Testis (tissue), 2 donors: Measurements from ENCODE around the gene ABTB2.

ENCODE experiments used
- POLR2A ChIP-seq: fragments of 450-650 bp; IDR thresholded peaks from one replicate; pipeline ENCODE4 v1.6.1; 2017; ENCODE audit warnings: antibody characterized with exemption, mild to moderate bottlenecking, moderate library complexity
- TF ChIP-seq, protein P1 (sequence below), 3 experiments: fragments of 450-650 bp in 2 of 3; fragments of 200-600 bp in 1 of 3; sonication (generic) in 1 of 3; IDR thresholded peaks; one replicate each; pipeline ENCODE4 v1.5.1; 2016 to 2019; ENCODE audit warnings: antibody characterized with exemption in 3 of 3, mild to moderate bottlenecking in 2 of 3, moderate library complexity in 1 of 3

DNA sequence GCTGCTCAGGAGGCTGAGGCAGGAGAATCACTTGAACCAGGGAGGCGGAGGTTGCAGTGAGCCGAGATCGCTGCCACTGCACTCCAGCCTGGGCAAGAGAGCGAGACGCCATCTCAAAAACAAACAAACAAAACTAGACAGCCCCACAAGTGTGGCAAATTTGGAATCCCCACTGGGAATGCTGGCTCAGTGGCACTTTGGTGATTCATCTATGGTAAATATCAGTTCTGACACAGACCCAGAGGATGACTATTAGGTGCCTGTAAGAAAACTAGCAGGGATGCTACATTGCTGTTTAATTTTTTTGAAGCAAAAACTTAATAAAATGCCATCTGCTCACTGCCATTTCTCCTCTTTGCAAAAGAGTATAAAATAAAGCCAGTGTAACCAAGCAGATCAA lies 144.4 kb downstream of the ABTB2 start:
- TF ChIP-seq, protein P1, sequence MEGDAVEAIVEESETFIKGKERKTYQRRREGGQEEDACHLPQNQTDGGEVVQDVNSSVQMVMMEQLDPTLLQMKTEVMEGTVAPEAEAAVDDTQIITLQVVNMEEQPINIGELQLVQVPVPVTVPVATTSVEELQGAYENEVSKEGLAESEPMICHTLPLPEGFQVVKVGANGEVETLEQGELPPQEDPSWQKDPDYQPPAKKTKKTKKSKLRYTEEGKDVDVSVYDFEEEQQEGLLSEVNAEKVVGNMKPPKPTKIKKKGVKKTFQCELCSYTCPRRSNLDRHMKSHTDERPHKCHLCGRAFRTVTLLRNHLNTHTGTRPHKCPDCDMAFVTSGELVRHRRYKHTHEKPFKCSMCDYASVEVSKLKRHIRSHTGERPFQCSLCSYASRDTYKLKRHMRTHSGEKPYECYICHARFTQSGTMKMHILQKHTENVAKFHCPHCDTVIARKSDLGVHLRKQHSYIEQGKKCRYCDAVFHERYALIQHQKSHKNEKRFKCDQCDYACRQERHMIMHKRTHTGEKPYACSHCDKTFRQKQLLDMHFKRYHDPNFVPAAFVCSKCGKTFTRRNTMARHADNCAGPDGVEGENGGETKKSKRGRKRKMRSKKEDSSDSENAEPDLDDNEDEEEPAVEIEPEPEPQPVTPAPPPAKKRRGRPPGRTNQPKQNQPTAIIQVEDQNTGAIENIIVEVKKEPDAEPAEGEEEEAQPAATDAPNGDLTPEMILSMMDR (IDR thresholded peaks at IDR 0.05), result no peak
- TF ChIP-seq POLR2A, result no peak
